Naive B cell (primary cell): ENCODE measurements around the gene LTO1. TPM values are rescaled to one million over a fixed set of nuclear protein-coding genes. Genes with fewer than 3 reads are reported as not detected.

Experiments
- ATAC-seq, 2 donors: fragments of 150-1000 bp; cut with Tn5 transposase; 2 replicates each; pipeline ENCODE4 v1.10.0; 2021; ENCODE audit warnings: low read depth in 2 of 2, mild to moderate bottlenecking in 2 of 2, moderate library complexity in 2 of 2
- DNase-seq: peaks from one replicate; pipeline ENCODE4 v3.0.0; 2022
- H3K27ac Mint-ChIP-seq, 6 donors: one replicate each; pipeline ENCODE4 v1.8.0; 2020 to 2022; ENCODE audit warnings: mild to moderate bottlenecking in 6 of 6, mixed read lengths in 6 of 6, moderate library complexity in 5 of 6, inconsistent platforms in 2 of 6
- H3K27me3 Mint-ChIP-seq, 3 donors: one replicate each; pipeline ENCODE4 v1.8.0; 2021 to 2022; ENCODE audit warnings: mixed read lengths in 3 of 3, mild to moderate bottlenecking in 1 of 3
- H3K36me3 Mint-ChIP-seq, 2 donors: one replicate each; pipeline ENCODE4 v1.8.0; 2020 to 2022; ENCODE audit warnings: mixed read lengths in 2 of 2, inconsistent platforms in 1 of 2, mild to moderate bottlenecking in 1 of 2
- H3K4me1 Mint-ChIP-seq, 3 donors: one replicate each; pipeline ENCODE4 v1.8.0; 2020 to 2022; ENCODE audit warnings: mixed read lengths in 3 of 3, inconsistent platforms in 1 of 3, mild to moderate bottlenecking in 1 of 3, moderate library complexity in 1 of 3
- H3K4me3 Mint-ChIP-seq, 8 donors: one replicate each; pipeline ENCODE4 v1.8.0; 2020 to 2022; ENCODE audit warnings: mild to moderate bottlenecking in 8 of 8, mixed read lengths in 8 of 8, moderate library complexity in 8 of 8, inconsistent platforms in 2 of 8
- H3K9me3 Mint-ChIP-seq, 7 donors: one replicate each; pipeline ENCODE4 v1.8.0; 2020 to 2022; ENCODE audit warnings: mixed read lengths in 7 of 7, mild to moderate bottlenecking in 5 of 7, inconsistent platforms in 2 of 7, moderate library complexity in 1 of 7
- polyA plus RNA-seq, 6 donors: library from polyadenylated mRNA; unstranded; fragments of 300-500 nt; fragmentation: Illumina TruSeq; gene quantifications; one replicate each; pipeline ENCODE4 v1.2.3, GENCODE V29; 2021; ENCODE audit warnings: low read depth in 6 of 6

The LTO1 gene
- polyA plus RNA-seq, 6 donors from 2014 or later = 15.9 to 26.9 (median 16.8) TPM

- H3K9me3 Mint-ChIP-seq = no peaks in the 10 kb centered on the region
- DNase-seq = no peak
Observed at GRCh38 chr11:69657911-69658625, 17.1 kb downstream of the LTO1 start.

GRCh38 chr11:69657456-69657910 lies 17.7 kb downstream of the LTO1 start:
- ATAC-seq = no peak
- H3K27ac Mint-ChIP-seq = peak overlapping the region in 1 of 6 donors; percentile 49
- H3K4me3 Mint-ChIP-seq = no peak overlapping the region
- no peak for DNase-seq
- no peaks in the 10 kb centered on the region for H3K36me3 Mint-ChIP-seq
- H3K4me1 Mint-ChIP-seq = peaks cover 0 to 6% (median 4%) of the 10 kb centered on the region in 3 donors
- no peaks in the 10 kb centered on the region for H3K27me3 Mint-ChIP-seq
- H3K9me3 Mint-ChIP-seq = no peaks in the 10 kb centered on the region

More at GRCh38 chr11:69657911-69658625, 17.1 kb downstream of the LTO1 start:
- Mint-ChIP-seq H3K4me3 (no peak overlapping the region), H3K27me3 (no peaks in the 10 kb centered on the region), H3K27ac (no peak overlapping the region), H3K4me1 (peaks cover 0 to 6% (median 4%) of the 10 kb centered on the region in 3 donors), H3K36me3 (no peaks in the 10 kb centered on the region)
- no peak for ATAC-seq

GRCh38 chr11:69656536-69657455 lies 18.4 kb downstream of the LTO1 start:
- no peak overlapping the region for H3K27ac Mint-ChIP-seq
- H3K4me3 Mint-ChIP-seq = no peak overlapping the region
- DNase-seq = no peak
- H3K4me1 Mint-ChIP-seq = peaks cover 0 to 6% (median 4%) of the 10 kb centered on the region in 3 donors
- no peak for ATAC-seq
- no peaks in the 10 kb centered on the region for H3K27me3 Mint-ChIP-seq
- no peaks in the 10 kb centered on the region for H3K9me3 Mint-ChIP-seq
- H3K36me3 Mint-ChIP-seq = no peaks in the 10 kb centered on the region

GRCh38 chr11:69655479-69656428 lies 19.4 kb downstream of the LTO1 start:
- no peaks in the 10 kb centered on the region for H3K27me3 Mint-ChIP-seq
- no peak for DNase-seq
- no peaks in the 10 kb centered on the region for H3K36me3 Mint-ChIP-seq
- peaks cover 0 to 5% (median 4%) of the 10 kb centered on the region in 3 donors for H3K4me1 Mint-ChIP-seq
- H3K27ac Mint-ChIP-seq = no peak overlapping the region
- H3K4me3 Mint-ChIP-seq = peak overlapping the region in 1 of 8 donors; percentile 7
- no peak for ATAC-seq
- no peaks in the 10 kb centered on the region for H3K9me3 Mint-ChIP-seq

- no peak overlapping the region for H3K4me3 Mint-ChIP-seq
- peaks cover 0 to 4% (median 3%) of the 10 kb centered on the region in 3 donors for H3K4me1 Mint-ChIP-seq
- no peak for ATAC-seq
- no peaks in the 10 kb centered on the region for H3K9me3 Mint-ChIP-seq
- no peaks in the 10 kb centered on the region for H3K36me3 Mint-ChIP-seq
- DNase-seq = no peak
- peak overlapping the region in 1 of 6 donors; percentile 12 for H3K27ac Mint-ChIP-seq
- H3K27me3 Mint-ChIP-seq = no peaks in the 10 kb centered on the region
Observed at GRCh38 chr11:69654660-69655478, 20.3 kb downstream of the LTO1 start.

- peaks cover 0 to 3% (median 0%) of the 10 kb centered on the region in 3 donors for H3K4me1 Mint-ChIP-seq
- H3K4me3 Mint-ChIP-seq = no peak overlapping the region
- ATAC-seq (no peak), DNase-seq (no peak)
- H3K9me3 Mint-ChIP-seq = no peaks in the 10 kb centered on the region
- no peaks in the 10 kb centered on the region for H3K36me3 Mint-ChIP-seq
- H3K27ac Mint-ChIP-seq = no peak overlapping the region
- H3K27me3 Mint-ChIP-seq = no peaks in the 10 kb centered on the region
Observed at GRCh38 chr11:69654001-69654659, 21.0 kb downstream of the LTO1 start.

GRCh38 chr11:69653406-69653960 lies 21.7 kb downstream of the LTO1 start:
- no peaks in the 10 kb centered on the region for H3K9me3 Mint-ChIP-seq
- peaks cover 0 to 3% (median 0%) of the 10 kb centered on the region in 3 donors for H3K4me1 Mint-ChIP-seq
- no peak overlapping the region for H3K27ac Mint-ChIP-seq
- no peaks in the 10 kb centered on the region for H3K27me3 Mint-ChIP-seq
- no peak overlapping the region for H3K4me3 Mint-ChIP-seq
- ATAC-seq (no peak), DNase-seq (no peak)
- H3K36me3 Mint-ChIP-seq = no peaks in the 10 kb centered on the region

- no peak overlapping the region for H3K27ac Mint-ChIP-seq
- no peaks in the 10 kb centered on the region for H3K9me3 Mint-ChIP-seq
- DNase-seq (no peak), ATAC-seq (no peak)
- H3K36me3 Mint-ChIP-seq = no peaks in the 10 kb centered on the region
- peaks cover 3 to 4% (median 4%) of the 10 kb centered on the region in 3 donors for H3K4me1 Mint-ChIP-seq
- H3K27me3 Mint-ChIP-seq = no peaks in the 10 kb centered on the region
- H3K4me3 Mint-ChIP-seq = no peak overlapping the region
Observed at GRCh38 chr11:69652999-69653398, 22.2 kb downstream of the LTO1 start.

GRCh38 chr11:69651834-69652620 lies 23.1 kb downstream of the LTO1 start:
- H3K27ac Mint-ChIP-seq = no peak overlapping the region
- H3K4me1 Mint-ChIP-seq = peaks cover 7 to 10% (median 7%) of the 10 kb centered on the region in 3 donors
- no peaks in the 10 kb centered on the region for H3K27me3 Mint-ChIP-seq
- H3K9me3 Mint-ChIP-seq = no peaks in the 10 kb centered on the region
- H3K4me3 Mint-ChIP-seq = no peak overlapping the region
- no peaks in the 10 kb centered on the region for H3K36me3 Mint-ChIP-seq
- DNase-seq (no peak), ATAC-seq (no peak)

GRCh38 chr11:69650832-69651344 lies 24.3 kb downstream of the LTO1 start:
- no peak for ATAC-seq
- no peaks in the 10 kb centered on the region for H3K27me3 Mint-ChIP-seq
- no peak overlapping the region for H3K27ac Mint-ChIP-seq
- no peak for DNase-seq
- no peaks in the 10 kb centered on the region for H3K36me3 Mint-ChIP-seq
- H3K9me3 Mint-ChIP-seq = no peaks in the 10 kb centered on the region
- H3K4me3 Mint-ChIP-seq = no peak overlapping the region
- peaks cover 6 to 10% (median 7%) of the 10 kb centered on the region in 3 donors for H3K4me1 Mint-ChIP-seq
